Activated T-helper 9 cell treated with anti-CD3 and anti-CD28 coated beads, Interleukin-2, amount 50 U/mL, for 16 hours (primary cell): ENCODE results near the gene PCA3.

Experiments
- DNase-seq: peaks from one replicate; pipeline ENCODE4 v3.0.0-alpha.2; 2020; ENCODE audit warnings: low read depth

The PCA3 gene

GRCh38 chr9:76756941-76757673, 7.1 kb upstream of the PCA3 start:
- DNase-seq: no peak

GRCh38 chr9:76758476-76758875, 5.8 kb upstream of the PCA3 start:
- no peak for DNase-seq

- no peak for DNase-seq
Measured at GRCh38 chr9:76759732-76760131, 4.5 kb upstream of the PCA3 start.

GRCh38 chr9:76761448-76761847, 2.8 kb upstream of the PCA3 start:
- no peak for DNase-seq

GRCh38 chr9:76766126-76766525, 1.9 kb downstream of the PCA3 start:
- no peak for DNase-seq

GRCh38 chr9:76772686-76773445, 8.6 kb downstream of the PCA3 start:
- DNase-seq: no peak

GRCh38 chr9:76784881-76785280, 20.6 kb downstream of the PCA3 start:
- DNase-seq: no peak

- DNase-seq: no peak
Measured at GRCh38 chr9:76785501-76785900, 21.3 kb downstream of the PCA3 start.

GRCh38 chr9:76787677-76788076, 23.4 kb downstream of the PCA3 start:
- DNase-seq: no peak

- DNase-seq: no peak
Measured at GRCh38 chr9:76789840-76790239, 25.6 kb downstream of the PCA3 start.

GRCh38 chr9:76793784-76794431, 29.7 kb downstream of the PCA3 start:
- no peak for DNase-seq

GRCh38 chr9:76796296-76796695, 32.1 kb downstream of the PCA3 start:
- no peak for DNase-seq

- DNase-seq: no peak
Measured at GRCh38 chr9:76798527-76798926, 34.3 kb downstream of the PCA3 start.

GRCh38 chr9:76799473-76799872, 35.2 kb downstream of the PCA3 start:
- DNase-seq: no peak

GRCh38 chr9:76800901-76801300, 36.7 kb downstream of the PCA3 start:
- no peak for DNase-seq

GRCh38 chr9:76803083-76803482, 38.8 kb downstream of the PCA3 start:
- DNase-seq: no peak

- DNase-seq: no peak
Measured at GRCh38 chr9:76803762-76804161, 39.5 kb downstream of the PCA3 start.

- no peak for DNase-seq
Measured at GRCh38 chr9:76808636-76809035, 44.4 kb downstream of the PCA3 start.

GRCh38 chr9:76810377-76810957, 46.2 kb downstream of the PCA3 start:
- no peak for DNase-seq

GRCh38 chr9:76812591-76812990, 48.4 kb downstream of the PCA3 start:
- DNase-seq: no peak

GRCh38 chr9:76817489-76817888, 53.3 kb downstream of the PCA3 start:
- DNase-seq: no peak

GRCh38 chr9:76818271-76818670, 54.0 kb downstream of the PCA3 start:
- no peak for DNase-seq

- no peak for DNase-seq
Measured at GRCh38 chr9:76820431-76820830, 56.2 kb downstream of the PCA3 start.
